Measurements from ENCODE around the gene TGM2.

TGM2 gene

GRCh38 chr20:38158701-38159351, 6.2 kb downstream of the TGM2 start:
- DNase-seq, result no peak

DNA sequence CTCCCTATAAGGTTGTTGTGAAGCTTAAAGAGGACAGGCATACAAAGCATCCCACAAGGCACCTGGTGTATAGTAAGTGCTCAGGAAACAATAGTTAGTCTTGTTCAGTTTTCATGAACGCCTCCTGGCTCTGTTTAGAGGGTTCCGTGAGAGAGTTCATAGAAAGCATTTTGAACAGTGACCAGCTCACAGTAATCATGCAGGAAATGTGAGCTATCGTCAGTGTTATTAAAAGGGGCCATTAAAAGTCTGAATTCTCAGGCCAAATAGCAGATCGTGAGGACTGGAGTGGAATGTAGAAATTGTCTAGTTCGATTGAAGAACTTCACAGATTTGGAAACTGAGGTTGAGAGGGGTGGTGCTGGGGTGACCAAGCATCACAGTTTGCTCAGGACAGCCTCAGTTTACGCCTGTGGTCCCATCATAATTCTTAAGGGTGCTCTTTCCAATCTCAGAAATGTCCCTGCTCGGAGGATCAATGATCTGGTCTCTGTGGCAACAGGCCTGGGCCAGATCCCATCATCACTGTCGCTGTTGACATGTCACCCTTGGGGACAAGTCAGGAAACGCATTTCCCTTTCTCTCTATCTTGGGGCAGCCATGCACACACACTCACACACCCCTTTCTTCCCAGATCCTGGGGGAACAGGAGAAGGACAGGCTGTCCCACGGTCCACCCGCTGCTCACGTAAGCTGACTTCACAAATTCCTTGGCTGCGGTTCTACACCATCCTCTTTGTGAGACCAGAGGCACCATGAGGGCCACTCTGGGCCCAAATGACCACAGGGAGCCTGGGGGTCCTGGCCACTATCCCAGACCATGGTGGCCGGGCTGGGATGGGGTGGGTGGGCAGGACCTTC, 7.2 kb downstream of the TGM2 start:
- DNase-seq, result no peak

DNA sequence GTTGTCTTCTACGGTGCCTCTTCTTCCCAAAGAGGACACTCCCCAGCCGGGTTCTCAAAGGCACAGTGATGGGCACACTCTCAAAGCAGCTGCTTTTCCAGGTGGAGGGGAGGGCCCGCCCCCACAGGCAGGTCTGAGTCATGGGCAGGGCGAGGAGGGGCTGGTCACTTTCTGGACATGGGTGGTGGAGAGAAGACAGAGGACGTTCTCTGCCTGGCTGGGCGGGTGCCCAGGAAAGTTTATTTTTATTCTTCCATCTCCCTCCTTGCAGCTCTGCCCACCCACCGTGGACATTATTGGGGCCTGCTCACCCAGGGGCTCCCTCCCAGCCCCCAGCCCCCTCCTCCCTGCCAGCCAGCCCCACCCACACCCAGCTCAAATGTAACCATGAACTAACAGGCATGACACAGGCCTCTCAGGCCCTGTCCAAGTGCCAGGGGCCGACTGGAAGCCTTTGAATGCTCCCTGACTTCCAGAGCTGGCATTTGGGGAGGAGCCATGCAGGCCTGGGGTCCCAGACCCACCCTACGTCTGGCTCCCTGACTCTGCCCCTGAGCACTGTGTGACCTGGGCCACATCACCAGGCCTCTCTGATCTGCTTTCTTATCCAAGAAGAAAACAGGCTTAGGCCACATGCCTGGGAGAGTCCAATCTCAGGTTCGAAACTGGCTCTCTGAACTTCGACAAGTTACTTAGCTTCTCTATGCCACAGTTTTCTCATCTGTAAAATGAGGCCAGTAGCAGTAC, 8.0 kb downstream of the TGM2 start:
- DNase-seq, result no peak

DNA sequence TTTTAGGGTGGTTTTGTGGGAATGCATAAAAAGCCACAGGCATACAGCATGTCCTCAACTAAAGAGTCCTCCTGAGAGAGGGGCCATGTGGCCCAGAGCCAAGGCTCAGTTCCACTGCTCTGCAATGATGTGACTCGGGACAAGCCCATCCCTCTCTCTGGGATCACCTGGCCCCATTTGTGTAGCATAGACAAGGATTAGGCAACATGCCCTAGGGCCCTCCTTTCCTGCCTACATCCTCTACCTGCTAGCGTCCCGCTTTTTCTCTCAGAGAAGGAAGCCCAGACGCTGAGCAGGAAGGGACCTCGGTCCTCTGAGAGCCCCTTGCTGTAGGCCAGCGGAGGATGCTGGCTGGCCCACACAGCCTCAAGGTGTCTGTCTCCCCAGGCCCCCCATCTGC, 8.8 kb downstream of the TGM2 start:
- no peak for DNase-seq

DNA sequence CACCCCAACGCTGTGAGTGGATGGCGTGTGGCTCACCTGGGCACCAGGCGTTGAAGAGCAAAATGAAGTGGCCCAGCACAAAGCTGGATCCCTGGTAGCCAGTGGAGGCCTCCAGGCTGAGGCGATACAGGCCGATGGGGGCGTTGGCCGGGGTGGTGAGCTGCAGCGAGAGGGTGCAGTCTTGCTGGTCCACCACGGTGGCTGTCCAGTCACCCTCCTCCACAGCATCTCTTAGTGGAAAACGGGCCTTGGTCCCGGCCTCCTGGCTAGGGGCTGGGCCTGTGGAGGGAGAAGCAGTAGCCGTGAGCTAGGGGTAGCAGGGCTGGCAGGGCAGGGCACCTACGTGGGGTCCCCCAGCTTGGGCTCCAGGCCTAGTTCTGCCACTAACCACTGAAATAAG, 9.3 kb downstream of the TGM2 start:
- no peak for DNase-seq

GRCh38 chr20:38153401-38153800, 11.7 kb downstream of the TGM2 start:
- no peak for DNase-seq

GRCh38 chr20:38152621-38153221, 12.3 kb downstream of the TGM2 start:
- DNase-seq, result no peak

GRCh38 chr20:38152175-38152620, 12.9 kb downstream of the TGM2 start:
- no peak for DNase-seq

- no peak for DNase-seq
These were observed 13.6 kb downstream of the TGM2 start for GRCh38 chr20:38151455-38151854.

- DNase-seq, result no peak
These were observed 14.5 kb downstream of the TGM2 start for GRCh38 chr20:38150335-38151170.

GRCh38 chr20:38148328-38149102, 16.6 kb downstream of the TGM2 start:
- no peak for DNase-seq

DNA sequence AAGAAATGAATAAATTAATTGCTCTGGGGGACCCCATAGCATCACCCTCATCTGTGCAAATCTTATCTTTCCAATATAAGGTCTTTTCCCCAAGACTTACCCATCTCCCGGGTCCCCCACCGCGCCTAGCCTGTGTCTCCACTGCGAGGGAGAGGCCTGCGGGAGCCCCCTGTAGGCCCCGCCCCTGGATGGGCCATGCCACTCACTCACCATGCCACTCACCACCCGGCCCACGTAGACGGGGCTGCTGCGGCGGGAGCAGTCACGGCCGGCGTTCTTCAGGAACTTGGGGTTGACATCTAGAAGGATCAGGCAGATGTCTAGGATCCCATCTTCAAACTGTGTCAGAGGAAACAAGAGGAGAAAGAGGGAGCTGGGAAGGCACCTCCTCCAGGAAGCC, 17.3 kb downstream of the TGM2 start:
- DNase-seq, result no peak

DNA sequence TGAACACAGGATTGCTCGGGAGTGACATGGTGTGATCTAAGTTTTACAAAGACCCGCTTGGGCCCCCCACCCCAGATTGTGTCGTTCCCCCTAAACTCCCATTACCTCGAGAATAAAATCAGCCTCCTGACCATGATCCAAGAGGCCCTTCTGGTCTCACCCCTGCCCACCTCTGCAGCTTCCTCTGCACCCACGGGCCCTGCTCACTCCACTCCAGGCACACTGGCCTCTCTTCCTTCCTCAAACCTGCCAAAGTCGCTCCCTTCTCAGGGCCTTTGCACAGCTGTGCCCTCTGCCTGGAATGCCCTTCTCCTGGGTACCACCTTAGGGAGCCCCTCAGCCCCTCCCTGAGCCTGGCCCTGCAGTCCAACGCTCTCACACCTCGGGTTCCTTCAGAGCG, 17.9 kb downstream of the TGM2 start:
- DNase-seq, result no peak

GRCh38 chr20:38146628-38147027, 18.4 kb downstream of the TGM2 start:
- no peak for DNase-seq

DNA sequence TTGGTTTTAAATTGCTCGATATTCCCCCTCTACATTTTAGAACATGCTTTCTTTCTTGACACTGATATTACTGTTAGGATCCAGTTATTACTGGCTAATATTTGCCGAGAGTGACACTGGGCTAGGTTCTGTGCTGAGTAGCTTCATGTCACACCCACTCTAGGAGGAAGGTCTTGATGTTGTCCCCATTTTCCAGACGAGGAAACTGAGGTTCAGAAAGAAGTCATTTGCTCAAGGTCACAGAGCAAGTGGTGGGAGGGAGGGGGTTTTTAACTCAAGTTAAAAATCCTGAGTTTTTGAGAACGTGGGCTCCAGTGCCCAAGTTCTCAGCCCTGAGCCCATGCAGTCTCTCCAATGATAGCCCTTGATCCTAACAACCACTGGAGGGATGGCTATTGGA, 18.9 kb downstream of the TGM2 start:
- no peak for DNase-seq

DNA sequence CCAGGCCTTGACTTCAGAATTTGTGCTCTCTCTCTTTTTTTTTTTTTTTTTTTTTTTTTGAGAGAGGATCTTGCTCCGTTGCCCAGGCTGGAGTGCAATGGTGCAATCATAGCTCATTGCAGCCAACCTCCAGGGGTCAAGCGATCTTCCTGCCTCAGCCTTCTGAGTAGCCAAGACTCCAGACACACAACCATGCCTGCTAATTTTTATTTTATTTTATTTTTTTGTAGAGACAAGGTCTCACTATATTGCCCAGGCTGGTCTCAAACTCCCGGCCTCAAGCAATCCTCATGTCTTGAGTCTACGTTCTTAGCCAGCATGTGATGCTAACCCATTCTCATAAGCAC, 19.4 kb downstream of the TGM2 start:
- no peak for DNase-seq

DNA sequence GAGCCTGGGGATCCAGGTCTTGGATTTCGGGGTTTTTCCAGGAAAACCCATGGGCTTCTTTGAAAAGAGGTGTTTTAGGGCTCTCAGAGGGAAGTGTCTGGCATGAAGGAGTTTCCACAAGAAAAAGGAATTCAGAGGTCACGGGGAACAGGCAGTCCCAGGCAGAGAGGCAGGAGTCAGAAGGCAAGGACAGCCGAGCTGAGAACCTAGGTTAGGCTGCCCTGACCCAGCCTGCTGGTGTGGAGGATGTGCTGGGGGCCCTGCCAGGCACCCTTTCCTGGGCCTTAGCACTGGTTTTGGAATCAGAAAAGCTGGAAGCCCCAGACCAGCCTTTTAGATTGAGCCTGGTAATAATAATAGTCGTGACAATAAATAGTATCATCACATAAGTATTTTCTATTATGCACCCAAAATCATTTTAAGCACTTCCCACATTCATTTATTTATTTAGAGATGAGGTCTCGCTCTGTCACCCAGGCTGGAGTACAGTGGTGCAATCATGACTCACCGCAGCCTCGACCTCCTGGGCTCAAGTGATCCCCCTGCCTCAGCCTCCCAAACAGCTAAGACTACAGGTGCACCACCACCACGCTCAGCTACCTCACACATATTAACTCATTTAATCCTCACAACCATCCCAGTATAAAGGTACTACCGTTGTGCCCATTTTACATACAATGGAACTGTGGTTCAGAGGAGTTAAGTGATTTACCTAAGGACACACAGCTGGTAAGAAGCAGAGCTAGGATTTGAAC, 19.9 kb downstream of the TGM2 start:
- DNase-seq, result no peak

DNA sequence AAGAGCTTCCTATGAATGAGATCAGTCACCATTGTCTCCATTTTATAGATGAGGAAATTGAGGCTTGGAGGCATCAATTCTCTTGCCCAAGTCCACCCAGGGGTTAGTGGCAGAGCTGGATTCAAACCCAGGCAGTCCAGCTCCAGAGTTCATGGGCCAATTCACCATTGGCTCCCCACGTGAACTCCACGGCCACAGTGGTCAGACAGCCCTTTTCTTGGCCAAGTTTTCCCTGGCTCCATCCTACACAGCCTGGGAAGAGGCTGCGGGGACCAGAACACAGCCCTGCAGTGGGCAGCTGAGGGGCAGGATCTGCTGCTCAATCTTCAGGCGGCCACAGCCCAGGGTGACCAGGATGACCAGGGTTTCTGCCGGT, 20.5 kb downstream of the TGM2 start:
- DNase-seq, result no peak

DNA sequence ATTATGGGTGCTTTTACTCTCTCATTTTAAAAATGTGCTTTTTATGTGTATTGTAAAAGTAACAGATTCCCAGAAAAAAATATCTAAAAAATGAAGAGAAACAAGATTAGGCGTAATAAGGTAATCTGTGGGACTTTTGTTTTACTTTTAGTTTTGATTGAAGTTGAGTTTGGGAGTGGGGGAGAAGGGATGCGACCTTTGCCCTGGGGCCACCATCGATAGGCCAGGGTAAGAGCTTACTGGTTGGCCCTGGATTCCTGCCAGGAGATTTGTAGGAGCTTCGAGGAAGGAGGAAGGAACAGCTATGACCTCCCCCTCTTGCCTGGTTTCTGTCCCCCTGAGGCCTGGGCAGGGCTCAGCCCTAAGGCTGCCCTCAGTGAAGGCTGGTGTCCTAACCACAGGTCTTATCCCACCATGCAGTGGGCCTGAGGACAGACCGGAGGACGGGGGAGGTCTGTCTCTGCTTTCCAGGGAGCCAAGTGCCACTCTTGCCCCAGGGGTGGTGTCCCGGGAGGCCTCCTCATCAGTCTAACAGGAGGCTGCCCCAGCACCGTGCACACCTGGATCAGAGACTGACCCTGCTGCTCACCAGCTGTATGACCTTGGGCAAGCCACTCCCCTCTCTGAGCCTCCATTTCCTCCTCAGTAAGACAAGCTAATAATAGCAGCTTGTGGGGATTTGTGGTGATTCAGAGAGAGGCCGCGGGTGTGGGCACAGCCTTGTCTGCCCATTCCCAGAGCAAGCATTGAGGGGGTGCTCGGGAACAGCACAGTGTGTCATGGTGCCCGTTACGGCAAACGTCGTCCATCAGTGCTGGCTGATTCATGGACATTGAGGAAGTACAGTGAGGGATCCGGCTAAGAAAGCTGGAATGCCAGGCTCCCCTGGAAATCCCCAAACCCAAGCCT, 21.2 kb downstream of the TGM2 start:
- no peak for DNase-seq

DNA sequence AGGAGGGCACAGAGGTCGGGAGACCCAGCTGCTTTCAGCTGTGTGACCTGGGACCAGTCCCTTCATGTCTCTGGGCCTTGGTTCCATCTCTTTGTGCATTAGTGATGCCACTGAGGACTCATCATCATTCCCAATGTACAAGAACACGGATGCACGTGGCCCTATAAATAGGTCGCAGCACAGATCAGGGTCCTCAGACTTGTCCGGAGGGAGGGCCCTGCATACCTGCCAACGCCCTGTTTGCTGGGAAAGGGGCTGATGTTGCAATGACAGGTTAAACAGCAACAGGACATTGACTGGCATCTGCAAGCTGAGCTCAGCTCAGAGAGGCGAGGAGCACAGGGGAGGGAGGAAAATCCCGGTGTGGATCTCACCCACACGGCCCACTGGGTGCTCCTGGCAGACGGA, 21.8 kb downstream of the TGM2 start:
- DNase-seq, result no peak

All from activated naive CD4-positive, alpha-beta T cell (primary cell).